ENCODE data around the gene PPFIA3. TPM values are rescaled to one million over a fixed set of nuclear protein-coding genes. Genes with fewer than 3 reads are reported as not detected.

Gene PPFIA3
- total and polyA plus RNA-seq, 2 donors (not counting 1 experiment from before 2014, with no cell fraction given) = 2.1 to 3.4 TPM

- no peaks in the 10 kb centered on the region for H3K79me2 ChIP-seq (ENCODE audit: control insufficient read depth, insufficient read depth, low read length)
- H2AFZ ChIP-seq (ENCODE audit: insufficient read depth, low read depth, low read length, poor library complexity, severe bottlenecking) = no peak overlapping the region
- peaks cover 32% of the 10 kb centered on the region for H4K20me1 ChIP-seq (ENCODE audit: control insufficient read depth, insufficient read depth, low read length, poor library complexity, severe bottlenecking)
- no peak overlapping the region for H3K9ac ChIP-seq (ENCODE audit: low read length)
- Mint-ChIP-seq H3K9me3 (ENCODE audit: insufficient read depth) (no peaks in the 10 kb centered on the region), H3K4me3 (no peak overlapping the region), H3K27ac (no peak overlapping the region), H3K4me1 (peaks cover 17% of the 10 kb centered on the region), H3K27me3 (no peaks in the 10 kb centered on the region)
- no peak overlapping the region for H3K27ac ChIP-seq (ENCODE audit: low read length in 2 of 2)
- POLR2A ChIA-PET = no interaction called here
- 100% methylated on average over 6 of the region's 8 CpGs for WGBS (ENCODE audit: insufficient coverage)
- CTCF ChIA-PET = interaction anchor here (2.2 kb wide), 1 partner anchor 12 kb away, joined by 8 read pairs; no protein-coding TSS in a partner anchor
- ATAC-seq (ENCODE audit: low read depth) (no peak), DNase-seq (no peak)
- H3K36me3 ChIP-seq (replicated peaks in 1 of 2; ENCODE audit: control extremely low read depth in 1 of 2, control insufficient read depth in 1 of 2, extremely low read depth in 1 of 2, insufficient read depth in 2 of 2, low read length in 1 of 2) = peaks cover 0 to 37% of the 10 kb centered on the region in 2 experiments
- H3K4me3 ChIP-seq (ENCODE audit: control extremely low read depth in 1 of 5, extremely low read depth in 1 of 5, insufficient read depth in 1 of 5, low read depth in 2 of 5, low read length in 4 of 5) = no peak overlapping the region
- H3K9me3 ChIP-seq (ENCODE audit: control extremely low read depth in 1 of 3, control insufficient read depth in 2 of 3, insufficient read depth in 1 of 3, low read length in 2 of 3) = no peaks in the 10 kb centered on the region
- intact Hi-C loops (cut with micrococcal nuclease) = loop anchor here (5.0 to 10.0 kb wide), 4 partner anchors 38 to 565 kb away; partner anchors contain the start of genes DBP, GYS1, PRMT1 and RUVBL2
- TF ChIP-seq EZH2 (IDR thresholded peaks at IDR 0.05; ENCODE audit: borderline replicate concordance, insufficient read depth, low read depth, low read length, poor library complexity, severe bottlenecking) = no peak
- TF ChIP-seq, protein P1, sequence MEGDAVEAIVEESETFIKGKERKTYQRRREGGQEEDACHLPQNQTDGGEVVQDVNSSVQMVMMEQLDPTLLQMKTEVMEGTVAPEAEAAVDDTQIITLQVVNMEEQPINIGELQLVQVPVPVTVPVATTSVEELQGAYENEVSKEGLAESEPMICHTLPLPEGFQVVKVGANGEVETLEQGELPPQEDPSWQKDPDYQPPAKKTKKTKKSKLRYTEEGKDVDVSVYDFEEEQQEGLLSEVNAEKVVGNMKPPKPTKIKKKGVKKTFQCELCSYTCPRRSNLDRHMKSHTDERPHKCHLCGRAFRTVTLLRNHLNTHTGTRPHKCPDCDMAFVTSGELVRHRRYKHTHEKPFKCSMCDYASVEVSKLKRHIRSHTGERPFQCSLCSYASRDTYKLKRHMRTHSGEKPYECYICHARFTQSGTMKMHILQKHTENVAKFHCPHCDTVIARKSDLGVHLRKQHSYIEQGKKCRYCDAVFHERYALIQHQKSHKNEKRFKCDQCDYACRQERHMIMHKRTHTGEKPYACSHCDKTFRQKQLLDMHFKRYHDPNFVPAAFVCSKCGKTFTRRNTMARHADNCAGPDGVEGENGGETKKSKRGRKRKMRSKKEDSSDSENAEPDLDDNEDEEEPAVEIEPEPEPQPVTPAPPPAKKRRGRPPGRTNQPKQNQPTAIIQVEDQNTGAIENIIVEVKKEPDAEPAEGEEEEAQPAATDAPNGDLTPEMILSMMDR (IDR thresholded peaks at IDR 0.05) = no peak
- H3K4me2 ChIP-seq (replicated peaks; ENCODE audit: low read depth, low read length, poor library complexity, severe bottlenecking) = no peak overlapping the region
- H3K4me1 ChIP-seq (ENCODE audit: control insufficient read depth in 2 of 2, insufficient read depth in 2 of 2, low read length in 2 of 2) = peaks cover 5 to 11% of the 10 kb centered on the region in 2 donors
- no peaks in the 10 kb centered on the region for H3K27me3 ChIP-seq (replicated peaks in 1 of 4; ENCODE audit: control extremely low read depth in 1 of 4, control insufficient read depth in 3 of 4, insufficient read depth in 4 of 4, low read length in 3 of 4)
Measured at GRCh38 chr19:49109569-49110233, 9.6 kb upstream of the PPFIA3 start.

DNA sequence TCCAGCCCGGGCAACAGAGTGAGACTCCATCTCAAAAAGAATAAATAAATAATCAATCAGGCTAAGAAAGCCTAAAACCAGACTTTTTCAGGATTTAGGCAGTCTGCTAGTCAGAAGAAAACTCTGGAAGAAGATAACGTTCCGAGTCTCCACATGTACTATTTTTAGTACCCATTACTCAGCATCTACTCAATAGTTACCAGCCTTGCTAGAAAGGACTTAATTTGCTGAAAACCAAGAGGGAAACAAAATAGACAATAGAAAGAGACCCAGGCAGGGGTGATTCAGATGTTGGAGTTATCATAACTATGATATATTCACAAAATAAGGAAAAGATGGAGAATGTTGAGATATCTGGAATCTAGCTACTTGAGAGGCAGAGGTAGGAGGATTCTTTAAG is 8.8 kb upstream of the PPFIA3 start:
- ATAC-seq (ENCODE audit: low read depth) (no peak), DNase-seq (no peak)
- Histone ChIP-seq H3K79me2 (ENCODE audit: control insufficient read depth, insufficient read depth, low read length) (no peaks in the 10 kb centered on the region), H3K4me2 (replicated peaks; ENCODE audit: low read depth, low read length, poor library complexity, severe bottlenecking) (no peak overlapping the region), H3K4me1 (ENCODE audit: control insufficient read depth in 2 of 2, insufficient read depth in 2 of 2, low read length in 2 of 2) (peaks cover 5 to 17% of the 10 kb centered on the region in 2 donors), H2AFZ (ENCODE audit: insufficient read depth, low read depth, low read length, poor library complexity, severe bottlenecking) (no peak overlapping the region), H3K27ac (ENCODE audit: low read length in 2 of 2) (no peak overlapping the region), H3K36me3 (replicated peaks in 1 of 2; ENCODE audit: control extremely low read depth in 1 of 2, control insufficient read depth in 1 of 2, extremely low read depth in 1 of 2, insufficient read depth in 2 of 2, low read length in 1 of 2) (peaks cover 0 to 30% of the 10 kb centered on the region in 2 experiments), H3K9me3 (ENCODE audit: control extremely low read depth in 1 of 3, control insufficient read depth in 2 of 3, insufficient read depth in 1 of 3, low read length in 2 of 3) (no peaks in the 10 kb centered on the region), H3K9ac (ENCODE audit: low read length) (no peak overlapping the region), H3K27me3 (replicated peaks in 1 of 4; ENCODE audit: control extremely low read depth in 1 of 4, control insufficient read depth in 3 of 4, insufficient read depth in 4 of 4, low read length in 3 of 4) (no peaks in the 10 kb centered on the region), H3K4me3 (ENCODE audit: control extremely low read depth in 1 of 5, extremely low read depth in 1 of 5, insufficient read depth in 1 of 5, low read depth in 2 of 5, low read length in 4 of 5) (no peak overlapping the region), H4K20me1 (ENCODE audit: control insufficient read depth, insufficient read depth, low read length, poor library complexity, severe bottlenecking) (peaks cover 27% of the 10 kb centered on the region)
- POLR2A ChIA-PET = interaction anchor here (0.7 kb wide), 1 partner anchor 417 kb away, joined by 4 read pairs; no protein-coding TSS in a partner anchor
- intact Hi-C loops (cut with micrococcal nuclease) = loop anchor here (5.0 to 10.0 kb wide), 4 partner anchors 37 to 564 kb away; partner anchors contain the start of genes DBP, GYS1, PRMT1 and RUVBL2
- H3K4me3 Mint-ChIP-seq = no peak overlapping the region
- H3K27me3 Mint-ChIP-seq = no peaks in the 10 kb centered on the region
- CTCF ChIA-PET = interaction anchor here (0.7 to 2.2 kb wide), 6 partner anchors 10 to 38 kb away, joined by 3 to 8 read pairs (median 5); no protein-coding TSS in a partner anchor
- H3K27ac Mint-ChIP-seq = no peak overlapping the region
- TF ChIP-seq EZH2 (IDR thresholded peaks at IDR 0.05; ENCODE audit: borderline replicate concordance, insufficient read depth, low read depth, low read length, poor library complexity, severe bottlenecking) = no peak
- TF ChIP-seq, protein P1 (IDR thresholded peaks at IDR 0.05) = no peak
- peaks cover 18% of the 10 kb centered on the region for H3K4me1 Mint-ChIP-seq
- WGBS (ENCODE audit: insufficient coverage) = 100% methylated on average over 1 of the region's 3 CpGs
- no peaks in the 10 kb centered on the region for H3K9me3 Mint-ChIP-seq (ENCODE audit: insufficient read depth)
